Brain microvascular endothelial cell (primary cell): ENCODE measurements around the gene FGD6.

ENCODE experiments used
- DNase-seq: peaks from one replicate; pipeline ENCODE4 v3.0.0-alpha.2; 2020
- H3K27ac ChIP-seq: fragments of 250-450 bp; sonication (Bioruptor Pico); 2 replicates; pipeline ENCODE4 v1.5.1; 2020; ENCODE audit warnings: mild to moderate bottlenecking, moderate library complexity
- H3K27me3 ChIP-seq: fragments of 250-450 bp; sonication (Bioruptor Pico); replicated peaks from 2 replicates; pipeline ENCODE4 v1.5.1; 2020; ENCODE audit warnings: mild to moderate bottlenecking
- H3K36me3 ChIP-seq: fragments of 250-450 bp; sonication (Bioruptor Pico); replicated peaks from 2 replicates; pipeline ENCODE4 v1.5.1; 2020; ENCODE audit warnings: mild to moderate bottlenecking
- H3K4me3 ChIP-seq: 2 replicates; pipeline ENCODE4 v1.5.1; 2011; ENCODE audit warnings: low read depth, mild to moderate bottlenecking, control low read depth, low read length, moderate library complexity
- in situ Hi-C: cut with HindIII; loops from 2 replicates; pipeline ENCODE4 v1.10.0; 2017; ENCODE audit warnings: low sequenced_read_pairs, low pct_ligation_motif_present
- TF ChIP-seq, protein P1 (sequence below): IDR thresholded peaks from 2 replicates; pipeline ENCODE4 v1.5.1; 2011; ENCODE audit warnings: low read depth, mild to moderate bottlenecking, moderate library complexity, low read length, control low read depth, inconsistent platforms; ENCODE audit errors: missing control alignments

FGD6 gene

DNA sequence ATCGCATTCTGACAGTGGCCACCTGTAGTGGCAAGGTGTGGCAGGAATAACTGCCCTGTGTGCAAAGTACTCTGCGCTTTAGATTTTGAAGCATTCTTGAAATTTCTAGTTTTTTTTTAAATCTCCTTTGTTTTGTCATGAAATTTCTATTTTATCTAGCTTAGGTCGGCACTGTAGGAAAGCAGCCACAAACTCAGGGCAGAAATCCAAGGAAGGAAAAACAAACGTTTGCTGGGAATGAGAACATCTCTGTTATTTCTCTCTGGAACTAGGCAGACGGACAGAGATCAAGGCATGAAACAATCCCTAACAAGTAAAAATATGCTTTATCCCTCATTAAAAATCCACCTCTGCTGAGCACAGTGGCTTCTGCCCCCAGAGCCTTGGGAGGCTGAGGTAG is 142.5 kb downstream of the FGD6 start:
- DNase-seq: no peak
- Histone ChIP-seq H3K4me3 (no peak overlapping the region), H3K27me3 (no peaks in the 10 kb centered on the region), H3K27ac (no peak overlapping the region), H3K36me3 (no peaks in the 10 kb centered on the region)
- TF ChIP-seq, protein P1, sequence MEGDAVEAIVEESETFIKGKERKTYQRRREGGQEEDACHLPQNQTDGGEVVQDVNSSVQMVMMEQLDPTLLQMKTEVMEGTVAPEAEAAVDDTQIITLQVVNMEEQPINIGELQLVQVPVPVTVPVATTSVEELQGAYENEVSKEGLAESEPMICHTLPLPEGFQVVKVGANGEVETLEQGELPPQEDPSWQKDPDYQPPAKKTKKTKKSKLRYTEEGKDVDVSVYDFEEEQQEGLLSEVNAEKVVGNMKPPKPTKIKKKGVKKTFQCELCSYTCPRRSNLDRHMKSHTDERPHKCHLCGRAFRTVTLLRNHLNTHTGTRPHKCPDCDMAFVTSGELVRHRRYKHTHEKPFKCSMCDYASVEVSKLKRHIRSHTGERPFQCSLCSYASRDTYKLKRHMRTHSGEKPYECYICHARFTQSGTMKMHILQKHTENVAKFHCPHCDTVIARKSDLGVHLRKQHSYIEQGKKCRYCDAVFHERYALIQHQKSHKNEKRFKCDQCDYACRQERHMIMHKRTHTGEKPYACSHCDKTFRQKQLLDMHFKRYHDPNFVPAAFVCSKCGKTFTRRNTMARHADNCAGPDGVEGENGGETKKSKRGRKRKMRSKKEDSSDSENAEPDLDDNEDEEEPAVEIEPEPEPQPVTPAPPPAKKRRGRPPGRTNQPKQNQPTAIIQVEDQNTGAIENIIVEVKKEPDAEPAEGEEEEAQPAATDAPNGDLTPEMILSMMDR: no peak
- in situ Hi-C loops: no loop called here

DNA sequence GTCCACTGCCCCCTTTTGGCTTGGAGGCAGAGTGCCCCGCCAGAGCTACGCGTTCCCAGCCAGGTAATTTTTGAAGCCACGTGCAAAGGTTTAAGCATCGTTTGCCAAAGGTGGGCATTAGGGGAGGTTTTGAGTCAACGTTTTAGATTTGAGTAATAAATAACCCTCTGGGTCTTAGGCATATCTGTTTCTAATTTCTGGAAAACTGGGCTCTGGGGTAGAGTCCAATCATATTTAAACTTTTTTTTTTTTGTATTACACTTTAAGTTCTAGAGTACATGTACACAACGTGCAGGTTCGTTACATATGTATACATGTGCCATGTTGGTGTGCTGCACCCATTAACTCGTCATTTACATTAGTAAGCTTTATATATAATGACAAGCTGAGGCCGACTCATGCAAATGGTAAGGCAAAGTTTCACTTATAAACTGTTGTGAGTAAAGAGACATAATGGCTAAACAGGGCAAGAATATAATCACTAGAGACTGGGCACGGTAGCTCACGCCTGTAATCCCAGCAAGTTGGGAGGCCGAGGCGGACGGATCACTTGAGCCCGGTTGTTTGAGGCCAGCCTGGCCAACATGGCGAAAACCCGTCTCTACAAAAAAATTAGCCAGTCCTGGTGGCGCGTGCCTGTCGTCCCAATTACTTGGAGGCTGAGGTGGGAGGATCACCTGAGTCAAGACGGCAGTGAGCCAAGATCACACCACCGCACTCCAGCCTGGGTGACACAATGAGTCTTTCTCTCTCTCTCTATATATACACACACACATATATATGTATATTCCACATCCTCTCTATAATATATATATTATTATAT is 143.4 kb downstream of the FGD6 start:
- in situ Hi-C loops: no loop called here
- TF ChIP-seq, protein P1: peak; percentile 91
- DNase-seq: no peak
- Histone ChIP-seq H3K27me3 (no peaks in the 10 kb centered on the region), H3K27ac (no peak overlapping the region), H3K36me3 (no peaks in the 10 kb centered on the region), H3K4me3 (peak overlapping the region; percentile 87)

DNA sequence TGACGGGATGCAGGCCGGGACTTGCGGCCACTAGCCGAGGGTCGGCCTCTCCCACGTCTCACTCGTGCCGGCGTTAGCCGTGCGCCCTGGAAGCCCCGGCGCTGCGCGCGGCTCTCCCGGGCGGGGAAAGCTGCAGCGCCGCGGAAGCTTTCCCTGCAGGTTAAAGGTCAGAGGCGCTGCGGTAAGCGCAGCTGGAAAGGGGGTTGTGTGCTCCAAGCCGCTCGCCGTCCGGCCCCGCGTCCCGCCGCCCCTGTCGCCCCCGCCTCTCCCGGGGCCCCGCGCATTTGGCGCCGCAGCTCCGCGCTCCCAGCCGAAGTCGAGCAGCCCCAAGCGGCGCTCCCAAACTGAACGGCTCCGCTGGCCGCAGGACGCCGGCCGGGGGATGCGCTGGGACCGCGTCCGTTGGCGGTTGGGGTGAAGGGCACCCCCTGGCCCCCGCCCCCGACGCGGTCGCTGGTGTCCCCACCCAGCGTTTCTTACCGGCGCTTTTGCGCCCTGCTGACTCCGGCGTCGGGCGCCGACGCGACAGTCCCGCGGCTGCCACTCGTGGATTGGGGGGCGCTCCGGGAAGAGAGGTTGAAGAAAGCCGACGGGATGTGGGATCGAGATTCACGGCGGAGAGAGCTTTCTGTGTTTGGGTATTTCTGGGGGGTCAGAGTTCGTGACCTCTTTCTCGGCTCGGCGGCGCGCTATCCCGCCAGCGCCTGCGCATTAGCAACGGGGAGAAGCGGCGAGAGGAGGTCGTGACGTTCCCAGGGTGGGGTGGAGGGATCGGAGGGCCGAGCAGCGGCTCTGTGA is 144.2 kb downstream of the FGD6 start, which contains the start of gene NR2C1:
NR2C1 (minus strand) TSS at position 719 of the 798 bp plus-strand sequence. CDS start 6,234 bp downstream, outside the sequence.
- in situ Hi-C loops: no loop called here
- TF ChIP-seq, protein P1: no peak
- Histone ChIP-seq H3K27ac (peak within 1 kb of the TSS; percentile 61), H3K4me3 (peak within 1 kb of the TSS; percentile 87), H3K36me3 (no peaks in the 10 kb centered on the region), H3K27me3 (no peaks in the 10 kb centered on the region)
- DNase-seq: peak; percentile 88

DNA sequence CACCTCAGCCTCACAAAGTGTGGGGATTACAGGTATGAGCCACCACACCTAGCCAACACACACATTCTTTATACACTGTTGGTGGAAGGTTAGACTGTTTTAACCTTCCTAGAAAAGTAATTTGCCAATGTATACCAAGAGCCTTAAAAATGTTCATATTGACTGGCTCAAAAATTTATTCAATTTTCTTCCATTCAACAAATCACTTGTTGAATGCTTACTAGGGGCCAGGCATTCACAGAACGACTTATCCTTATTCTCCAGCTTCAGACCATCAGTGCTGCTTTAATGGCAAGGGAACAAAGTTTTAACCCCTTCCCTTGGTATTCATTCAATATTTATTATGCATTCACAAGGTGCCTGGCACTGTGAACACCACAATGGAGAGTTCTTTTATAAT is 146.9 kb downstream of the FGD6 start:
- in situ Hi-C loops: no loop called here
- TF ChIP-seq, protein P1: no peak
- Histone ChIP-seq H3K4me3 (no peak overlapping the region), H3K36me3 (peaks cover 3% of the 10 kb centered on the region), H3K27ac (no peak overlapping the region), H3K27me3 (no peaks in the 10 kb centered on the region)
- DNase-seq: no peak

DNA sequence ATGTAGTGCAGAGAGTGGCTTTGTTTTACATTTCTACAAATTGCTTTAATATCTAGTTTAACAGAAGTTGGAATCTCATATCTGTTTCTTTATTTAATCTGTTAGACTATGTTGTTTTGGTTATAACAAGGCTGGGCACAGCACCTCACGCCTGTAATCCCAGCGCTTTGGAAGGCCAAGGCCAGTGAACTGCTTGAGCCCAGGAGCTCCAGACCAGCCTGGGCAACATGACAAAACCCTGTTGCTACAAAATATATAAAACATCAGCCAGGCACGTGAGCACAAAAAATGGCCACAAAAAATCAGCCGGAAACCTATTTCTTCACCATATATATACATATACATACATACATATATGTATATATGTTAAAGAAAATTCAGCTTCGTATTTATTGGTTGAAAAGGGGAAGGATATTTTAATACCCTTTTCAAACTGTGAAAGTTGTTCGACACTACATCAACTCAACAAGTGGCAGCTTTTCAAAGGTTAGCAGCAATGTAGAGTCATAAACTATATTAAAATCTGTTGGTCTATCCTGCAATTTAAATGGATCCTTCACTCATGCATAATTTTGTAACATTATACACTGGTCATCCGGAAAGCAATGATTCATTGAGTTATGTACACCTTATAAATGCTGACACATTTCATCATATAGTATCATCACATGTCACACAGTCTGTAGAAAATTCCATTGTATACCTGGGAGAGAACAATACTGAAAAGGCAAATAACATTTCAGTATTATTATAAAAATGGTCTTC is 151.0 kb downstream of the FGD6 start:
- TF ChIP-seq, protein P1: no peak
- no peak for DNase-seq
- Histone ChIP-seq H3K4me3 (no peak overlapping the region), H3K27ac (no peak overlapping the region), H3K36me3 (peaks cover 15% of the 10 kb centered on the region), H3K27me3 (no peaks in the 10 kb centered on the region)
- in situ Hi-C loops: no loop called here
